Activated naive CD4-positive, alpha-beta T cell treated with anti-CD3 and anti-CD28 coated beads, Interleukin-2, amount 10 ng/mL, durations not matched to agents 7 days and 5 days (primary cell): ENCODE measurements around the gene NARS2.

Experiments used
- CTCF ChIA-PET: fragments of 350-600 bp; sonication (Branson Sonifier 250); formaldehyde crosslinking; loops from one replicate; lab custom pipeline; 2021; ENCODE audit warnings: antibody characterized with exemption; lab: Charles Lee
- DNase-seq: peaks from one replicate; pipeline ENCODE4 v3.0.0-alpha.2; 2020
- H3K27ac Mint-ChIP-seq: one replicate; pipeline ENCODE4 v1.8.0; 2021; ENCODE audit warnings: mild to moderate bottlenecking, moderate library complexity, mixed read lengths
- H3K27me3 Mint-ChIP-seq: one replicate; pipeline ENCODE4 v1.8.0; 2021; ENCODE audit warnings: mild to moderate bottlenecking, mixed read lengths
- H3K36me3 Mint-ChIP-seq: one replicate; pipeline ENCODE4 v1.8.0; 2021; ENCODE audit warnings: mixed read lengths
- H3K4me1 Mint-ChIP-seq: one replicate; pipeline ENCODE4 v1.8.0; 2021; ENCODE audit warnings: mixed read lengths
- H3K4me3 Mint-ChIP-seq: one replicate; pipeline ENCODE4 v1.8.0; 2021; ENCODE audit warnings: mild to moderate bottlenecking, moderate library complexity, mixed read lengths
- H3K9me3 Mint-ChIP-seq: one replicate; pipeline ENCODE4 v1.8.0; 2021; ENCODE audit warnings: mixed read lengths

The NARS2 gene

DNA sequence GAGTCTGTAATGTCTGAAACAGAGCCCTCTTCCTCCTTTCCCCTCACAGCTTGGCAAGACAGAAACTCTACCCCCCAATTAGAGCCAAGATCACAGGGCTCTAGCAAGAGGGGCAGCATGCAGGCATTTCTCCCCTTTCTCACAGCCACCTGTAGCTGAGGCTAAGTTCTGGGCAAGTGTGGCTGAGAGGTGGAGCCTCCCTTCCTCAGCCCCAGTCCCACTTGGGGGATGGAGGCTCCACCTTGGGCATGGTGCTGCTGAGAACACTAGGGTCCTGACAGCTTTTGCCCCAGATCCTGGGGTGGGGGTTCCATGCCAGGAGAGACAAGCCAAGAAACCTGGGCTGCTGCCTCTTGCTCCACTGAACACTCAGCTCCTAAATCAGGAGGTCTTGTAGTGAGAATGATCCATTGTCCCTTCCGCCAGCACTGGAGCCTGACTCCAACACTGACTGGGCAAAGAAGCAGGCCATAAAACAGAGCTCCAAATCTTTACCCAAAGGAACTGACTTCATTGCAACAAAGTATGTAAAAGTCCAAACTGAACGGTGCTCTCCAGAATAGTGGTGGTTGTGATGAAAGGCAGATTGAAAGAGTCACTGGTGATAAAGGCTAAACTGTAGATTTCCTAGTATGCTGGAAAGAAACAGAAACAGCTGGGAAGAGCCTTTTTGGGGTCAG lies 25.6 kb downstream of the NARS2 start:
- CTCF ChIA-PET: interaction anchor here (1.1 to 2.1 kb wide), 3 partner anchors 15 to 24 kb away, joined by 3 to 6 read pairs (median 4); no protein-coding TSS in a partner anchor
- no peaks in the 10 kb centered on the region for H3K27me3 Mint-ChIP-seq
- H3K4me1 Mint-ChIP-seq: peaks cover 3% of the 10 kb centered on the region
- no peaks in the 10 kb centered on the region for H3K9me3 Mint-ChIP-seq
- H3K36me3 Mint-ChIP-seq: peaks cover 23% of the 10 kb centered on the region
- no peak overlapping the region for H3K4me3 Mint-ChIP-seq
- no peak for DNase-seq
- H3K27ac Mint-ChIP-seq: no peak overlapping the region

DNA sequence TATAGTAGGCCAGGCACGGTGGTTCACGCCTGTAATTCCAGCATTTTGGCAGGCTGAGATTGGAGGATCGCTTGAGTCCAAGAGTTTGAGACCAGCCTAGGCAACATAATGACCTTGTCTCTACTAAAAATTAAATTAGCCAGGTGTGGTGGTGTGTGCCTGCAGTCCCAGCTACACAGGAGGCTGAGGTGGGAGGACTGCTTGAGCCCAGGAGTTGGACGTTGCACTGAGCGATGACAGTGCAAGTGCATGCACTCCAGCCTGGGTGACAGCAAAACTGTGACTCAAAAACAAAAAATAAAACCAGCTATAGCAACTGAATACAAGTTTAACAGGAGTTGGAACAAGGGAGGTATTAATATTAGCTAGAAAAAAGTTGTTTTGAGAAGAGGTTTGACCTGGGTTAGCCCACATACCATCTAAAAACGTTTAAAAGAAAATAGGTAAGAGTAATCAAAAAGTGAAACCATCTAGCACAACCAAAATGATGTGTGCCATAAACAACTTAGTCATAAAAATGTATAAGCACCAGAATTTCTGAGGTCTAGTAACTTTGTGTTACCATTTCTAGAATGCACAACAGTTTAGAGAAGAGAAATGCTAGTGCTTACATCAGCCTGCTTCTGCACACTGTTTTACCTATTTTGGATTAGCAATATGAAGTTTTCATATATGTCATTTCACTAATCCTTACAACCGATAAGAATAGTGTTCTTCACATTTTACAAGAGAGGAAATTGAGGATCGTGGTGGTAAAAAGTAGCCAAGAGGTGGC lies 26.5 kb downstream of the NARS2 start:
- CTCF ChIA-PET: interaction anchor here (1.1 kb wide), 1 partner anchor 17 kb away, joined by 4 read pairs; no protein-coding TSS in a partner anchor
- Mint-ChIP-seq H3K4me3 (no peak overlapping the region), H3K27me3 (no peaks in the 10 kb centered on the region), H3K36me3 (peaks cover 24% of the 10 kb centered on the region), H3K4me1 (peaks cover 3% of the 10 kb centered on the region), H3K9me3 (peaks cover 2% of the 10 kb centered on the region), H3K27ac (no peak overlapping the region)
- no peak for DNase-seq

DNA sequence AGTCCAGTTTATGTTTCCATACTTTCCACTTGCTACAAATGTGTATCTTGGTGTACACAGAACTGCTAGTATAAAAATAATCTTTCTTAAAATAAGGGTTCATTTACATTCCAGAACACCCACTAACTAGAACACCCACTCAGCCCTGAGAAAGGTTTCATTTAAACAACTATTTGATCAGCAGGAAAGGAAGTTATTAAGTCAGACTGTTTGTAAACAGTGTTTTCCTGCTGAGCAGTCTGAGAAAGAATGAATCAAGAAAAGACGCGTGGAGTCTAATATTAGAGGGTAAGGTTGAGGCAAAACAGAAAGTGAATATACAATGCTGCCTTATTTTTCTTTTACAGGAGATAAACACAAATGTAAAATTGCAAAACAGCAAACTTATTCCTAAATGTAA lies 32.7 kb downstream of the NARS2 start:
- H3K9me3 Mint-ChIP-seq: peaks cover 2% of the 10 kb centered on the region
- H3K4me3 Mint-ChIP-seq: no peak overlapping the region
- DNase-seq: no peak
- peaks cover 6% of the 10 kb centered on the region for H3K4me1 Mint-ChIP-seq
- no peaks in the 10 kb centered on the region for H3K27me3 Mint-ChIP-seq
- peaks cover 12% of the 10 kb centered on the region for H3K36me3 Mint-ChIP-seq
- CTCF ChIA-PET: interaction anchor here (1.2 kb wide), 1 partner anchor 124 kb away, joined by 4 read pairs; the partner anchor contains the start of gene GAB2
- no peak overlapping the region for H3K27ac Mint-ChIP-seq

DNA sequence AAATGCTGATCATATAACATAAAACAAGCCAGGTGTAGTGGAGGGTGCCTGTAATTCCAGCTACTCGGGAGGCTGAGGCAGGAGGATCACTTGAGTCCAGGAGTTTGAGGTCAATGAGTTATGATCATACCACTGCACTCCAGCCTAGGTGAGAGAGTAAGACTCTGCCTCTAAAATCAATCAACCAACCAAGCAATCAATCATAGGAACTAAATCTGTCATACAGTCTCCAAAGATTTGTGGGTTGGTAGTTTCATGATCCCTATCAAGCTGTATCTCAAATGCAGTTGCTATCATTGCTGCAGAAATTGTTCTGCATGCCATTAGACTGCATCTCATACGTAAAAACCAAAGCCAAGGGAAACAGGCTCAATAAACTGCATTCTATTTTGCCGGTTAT lies 33.1 kb downstream of the NARS2 start:
- Mint-ChIP-seq H3K4me3 (no peak overlapping the region), H3K4me1 (peaks cover 6% of the 10 kb centered on the region), H3K9me3 (peaks cover 2% of the 10 kb centered on the region), H3K27ac (no peak overlapping the region), H3K27me3 (no peaks in the 10 kb centered on the region), H3K36me3 (peaks cover 12% of the 10 kb centered on the region)
- CTCF ChIA-PET: interaction anchor here (1.2 kb wide), 1 partner anchor 124 kb away, joined by 4 read pairs; the partner anchor contains the start of gene GAB2
- no peak for DNase-seq

DNA sequence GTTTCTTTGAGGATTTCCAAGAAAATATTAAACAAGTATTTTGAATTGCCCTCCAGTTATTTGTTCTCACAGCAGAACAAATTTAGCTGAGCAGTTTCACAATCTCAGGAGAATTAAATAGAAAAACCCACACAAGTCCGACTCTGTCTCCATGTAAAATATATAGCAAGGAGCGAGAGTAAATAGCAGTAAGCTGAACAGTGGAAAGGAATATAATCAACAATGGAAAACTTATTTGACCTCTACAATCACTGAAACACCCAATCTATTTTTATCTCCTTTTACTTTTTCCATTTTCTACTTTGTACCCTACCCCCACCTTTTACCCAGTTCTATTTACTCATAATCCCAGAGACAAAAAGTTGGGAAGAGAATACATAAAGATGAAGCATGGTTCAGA lies 34.4 kb downstream of the NARS2 start:
- CTCF ChIA-PET: interaction anchor here (1.0 to 1.2 kb wide), 2 partner anchors 24 to 64 kb away, joined by 3 to 4 read pairs; no protein-coding TSS in a partner anchor
- peaks cover 6% of the 10 kb centered on the region for H3K4me1 Mint-ChIP-seq
- H3K27ac Mint-ChIP-seq: no peak overlapping the region
- DNase-seq: no peak
- peaks cover 6% of the 10 kb centered on the region for H3K36me3 Mint-ChIP-seq
- H3K9me3 Mint-ChIP-seq: peaks cover 2% of the 10 kb centered on the region
- no peaks in the 10 kb centered on the region for H3K27me3 Mint-ChIP-seq
- H3K4me3 Mint-ChIP-seq: no peak overlapping the region

DNA sequence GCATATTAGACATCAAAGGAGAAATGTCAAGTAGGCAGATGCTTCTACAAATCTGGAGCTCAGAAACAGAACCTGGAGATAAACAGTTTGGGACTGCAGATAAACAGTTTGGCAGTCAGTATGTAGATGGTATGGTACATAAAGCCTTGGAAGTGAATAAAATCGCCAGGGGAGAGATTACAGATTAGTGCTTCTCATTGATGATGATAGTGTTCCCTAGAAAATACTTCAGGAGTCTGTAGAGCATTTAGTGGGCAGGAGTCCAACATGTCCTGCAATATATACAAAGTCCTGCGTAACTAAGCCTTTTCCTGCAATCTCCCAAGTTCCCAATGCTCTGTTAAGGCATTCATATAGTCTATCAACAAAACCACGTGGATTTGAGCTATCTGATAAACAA lies 35.2 kb downstream of the NARS2 start:
- no peak overlapping the region for H3K27ac Mint-ChIP-seq
- CTCF ChIA-PET: interaction anchor here (0.6 to 1.2 kb wide), 3 partner anchors 25 to 436 kb away, joined by 3 to 4 read pairs (median 3); no protein-coding TSS in a partner anchor
- H3K27me3 Mint-ChIP-seq: no peaks in the 10 kb centered on the region
- DNase-seq: no peak
- peaks cover 6% of the 10 kb centered on the region for H3K4me1 Mint-ChIP-seq
- peaks cover 6% of the 10 kb centered on the region for H3K36me3 Mint-ChIP-seq
- H3K4me3 Mint-ChIP-seq: no peak overlapping the region
- peaks cover 2% of the 10 kb centered on the region for H3K9me3 Mint-ChIP-seq

DNA sequence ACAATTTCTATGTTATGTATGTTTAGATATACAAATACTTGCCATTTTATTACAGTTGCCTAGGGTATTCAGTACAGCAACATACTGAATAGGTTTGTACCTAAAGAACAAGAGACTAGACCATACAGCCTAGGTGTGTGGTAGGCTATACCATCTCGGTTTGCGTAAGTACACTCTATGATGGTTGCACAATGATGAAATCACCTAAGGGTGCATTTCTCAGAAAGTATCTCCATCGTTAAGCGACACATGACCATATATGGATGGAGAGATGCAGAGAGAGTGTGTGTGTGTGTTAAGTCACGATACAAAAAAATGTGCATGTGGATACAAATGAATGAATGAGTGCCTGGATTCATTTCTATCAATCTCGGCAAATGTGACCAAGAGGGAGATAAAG lies 37.7 kb downstream of the NARS2 start:
- Mint-ChIP-seq H3K36me3 (peaks cover 11% of the 10 kb centered on the region), H3K9me3 (no peaks in the 10 kb centered on the region), H3K27me3 (no peaks in the 10 kb centered on the region), H3K4me1 (peaks cover 1% of the 10 kb centered on the region), H3K27ac (no peak overlapping the region), H3K4me3 (no peak overlapping the region)
- no peak for DNase-seq
- CTCF ChIA-PET: no interaction called here

DNA sequence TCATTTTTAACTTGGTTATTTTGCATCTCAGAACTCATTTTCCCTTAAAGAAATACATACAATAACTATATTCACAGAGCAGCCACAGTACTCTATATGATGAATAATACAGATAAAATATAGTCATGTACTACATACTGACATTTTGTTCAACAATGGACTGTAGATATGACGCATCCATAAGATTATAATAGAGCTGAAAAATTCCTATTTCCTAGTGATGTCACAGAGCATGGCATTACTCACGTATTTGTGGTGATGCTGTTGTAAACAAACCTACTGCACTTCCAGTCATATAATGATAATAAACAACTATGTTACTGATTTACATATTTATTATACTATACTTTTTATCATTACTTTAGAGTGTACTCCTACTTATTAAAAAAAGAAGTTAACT lies 38.7 kb downstream of the NARS2 start:
- no peaks in the 10 kb centered on the region for H3K4me1 Mint-ChIP-seq
- no peaks in the 10 kb centered on the region for H3K9me3 Mint-ChIP-seq
- no peak for DNase-seq
- H3K4me3 Mint-ChIP-seq: no peak overlapping the region
- CTCF ChIA-PET: interaction anchor here (0.8 to 1.2 kb wide), 2 partner anchors 9 to 39 kb away, joined by 3 read pairs; partner anchors contain the start of gene NARS2
- no peaks in the 10 kb centered on the region for H3K27me3 Mint-ChIP-seq
- no peak overlapping the region for H3K27ac Mint-ChIP-seq
- H3K36me3 Mint-ChIP-seq: peaks cover 11% of the 10 kb centered on the region

DNA sequence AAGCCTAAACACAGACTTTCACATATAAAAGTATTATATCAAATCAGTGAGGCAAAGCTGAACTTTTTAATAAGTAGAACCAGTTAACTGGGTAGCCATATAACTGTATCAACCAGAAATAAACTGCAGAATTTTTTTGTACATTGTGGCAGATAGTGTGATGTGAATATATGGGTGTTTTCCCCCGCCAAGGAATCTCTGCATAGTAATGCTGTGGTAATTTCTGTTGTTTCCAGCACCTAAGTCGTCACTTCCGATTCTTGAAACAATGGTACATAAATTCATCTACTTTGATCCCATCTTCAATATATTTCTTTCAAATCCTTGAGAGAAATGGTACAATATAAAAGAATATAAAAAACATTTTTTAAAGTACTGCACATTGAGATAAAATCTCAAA lies 39.6 kb downstream of the NARS2 start:
- DNase-seq: no peak
- Mint-ChIP-seq H3K27me3 (no peaks in the 10 kb centered on the region), H3K36me3 (peaks cover 11% of the 10 kb centered on the region), H3K4me3 (no peak overlapping the region), H3K4me1 (no peaks in the 10 kb centered on the region), H3K9me3 (no peaks in the 10 kb centered on the region), H3K27ac (no peak overlapping the region)
- CTCF ChIA-PET: no interaction called here

DNA sequence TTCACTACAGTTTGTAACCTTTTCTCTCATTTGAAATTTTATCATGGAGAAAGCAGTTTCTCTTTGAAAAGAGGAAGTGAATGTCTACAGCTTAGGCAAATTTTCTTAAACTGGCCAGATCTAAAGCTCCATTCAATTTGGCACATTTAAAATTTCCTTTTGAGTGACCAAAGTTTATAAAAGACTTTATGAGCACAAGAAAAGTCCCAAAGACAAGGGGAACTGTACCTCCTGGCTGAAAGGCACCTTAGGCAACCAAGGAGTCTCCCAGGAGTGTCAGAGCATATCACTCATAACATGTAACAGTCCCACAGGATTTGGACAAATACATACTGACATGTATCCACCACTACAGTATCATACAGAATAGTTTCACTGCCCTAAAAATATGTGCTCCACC lies 41.3 kb downstream of the NARS2 start:
- H3K27ac Mint-ChIP-seq: no peak overlapping the region
- H3K4me3 Mint-ChIP-seq: no peak overlapping the region
- peaks cover 10% of the 10 kb centered on the region for H3K36me3 Mint-ChIP-seq
- no peaks in the 10 kb centered on the region for H3K9me3 Mint-ChIP-seq
- no peak for DNase-seq
- no peaks in the 10 kb centered on the region for H3K27me3 Mint-ChIP-seq
- CTCF ChIA-PET: no interaction called here
- no peaks in the 10 kb centered on the region for H3K4me1 Mint-ChIP-seq

DNA sequence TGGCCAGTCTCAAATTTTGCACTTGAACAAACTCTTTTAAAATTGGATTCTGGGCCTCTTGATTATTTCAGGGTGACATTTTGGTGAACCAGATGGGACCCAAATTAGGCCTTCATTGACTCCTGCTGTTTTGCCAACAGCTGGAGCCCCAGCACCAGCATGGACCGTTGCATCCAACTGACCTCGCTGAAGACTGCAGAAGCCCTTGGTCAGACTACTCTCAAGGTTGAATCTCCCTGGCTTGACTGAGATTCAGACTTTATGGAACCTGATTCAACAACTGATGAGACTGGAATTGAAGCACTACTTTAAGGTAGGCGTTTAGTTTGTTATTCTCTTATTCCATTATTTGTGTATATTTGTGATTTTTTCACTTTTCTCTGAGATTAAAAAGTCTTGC lies 41.7 kb downstream of the NARS2 start:
- no peaks in the 10 kb centered on the region for H3K27me3 Mint-ChIP-seq
- CTCF ChIA-PET: interaction anchor here (0.6 kb wide), 1 partner anchor 8 kb away, joined by 3 read pairs; no protein-coding TSS in a partner anchor
- no peaks in the 10 kb centered on the region for H3K9me3 Mint-ChIP-seq
- no peak overlapping the region for H3K4me3 Mint-ChIP-seq
- H3K36me3 Mint-ChIP-seq: peaks cover 7% of the 10 kb centered on the region
- H3K4me1 Mint-ChIP-seq: no peaks in the 10 kb centered on the region
- no peak for DNase-seq
- no peak overlapping the region for H3K27ac Mint-ChIP-seq

DNA sequence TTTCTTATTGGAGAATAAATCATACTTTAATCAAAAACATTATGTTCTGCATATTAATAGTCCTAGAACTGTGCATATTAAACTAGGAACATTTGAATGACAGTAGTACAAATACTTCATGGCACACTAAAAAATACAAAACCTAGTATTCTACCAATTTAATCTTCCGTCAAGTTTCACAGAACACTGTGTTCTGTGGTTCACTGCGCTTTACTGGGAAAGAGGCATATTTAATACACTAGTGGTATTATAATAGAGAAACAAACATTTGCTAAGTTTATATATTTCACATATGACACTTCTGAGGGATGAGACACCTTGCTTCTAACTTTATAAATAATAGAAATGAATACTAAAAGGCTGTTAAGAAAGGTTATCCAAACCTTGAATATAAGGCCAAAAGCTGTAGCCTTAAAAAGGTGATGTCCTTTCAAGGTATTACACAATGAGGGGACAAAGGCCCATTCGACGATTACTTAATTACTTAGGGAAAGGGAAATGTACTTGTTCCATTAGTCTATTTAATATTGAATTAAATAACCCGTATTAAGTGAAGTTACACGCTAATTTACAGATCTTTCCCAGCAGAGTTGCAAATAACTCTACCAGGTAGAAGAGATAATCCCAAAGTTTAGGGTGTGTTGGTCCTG lies 48.0 kb downstream of the NARS2 start:
- Mint-ChIP-seq H3K36me3 (peaks cover 11% of the 10 kb centered on the region), H3K4me3 (no peak overlapping the region), H3K9me3 (no peaks in the 10 kb centered on the region), H3K27ac (no peak overlapping the region), H3K4me1 (no peaks in the 10 kb centered on the region), H3K27me3 (no peaks in the 10 kb centered on the region)
- no peak for DNase-seq
- CTCF ChIA-PET: interaction anchor here (1.0 kb wide), 1 partner anchor 9 kb away, joined by 3 read pairs; no protein-coding TSS in a partner anchor

DNA sequence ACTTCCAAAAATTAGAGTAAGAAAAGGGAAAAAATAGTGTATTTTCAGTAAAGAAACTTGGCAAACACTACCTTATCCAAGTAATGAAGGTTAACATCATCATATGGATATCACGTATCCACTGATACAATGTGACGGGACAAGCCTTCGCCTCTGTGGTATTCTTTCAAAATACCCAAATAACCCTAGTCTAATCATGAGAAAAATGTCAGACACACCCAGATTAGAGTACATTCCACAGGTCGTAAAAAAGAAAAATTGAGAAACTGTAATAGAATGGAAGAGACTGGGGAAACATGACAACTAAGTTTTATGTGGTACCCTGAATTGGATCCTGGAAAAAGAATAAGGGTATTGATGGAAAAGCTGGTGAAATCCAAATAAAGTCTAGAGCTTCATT lies 48.9 kb downstream of the NARS2 start:
- Mint-ChIP-seq H3K4me1 (no peaks in the 10 kb centered on the region), H3K9me3 (no peaks in the 10 kb centered on the region), H3K4me3 (no peak overlapping the region), H3K27me3 (no peaks in the 10 kb centered on the region), H3K36me3 (peaks cover 11% of the 10 kb centered on the region), H3K27ac (no peak overlapping the region)
- DNase-seq: no peak
- CTCF ChIA-PET: interaction anchor here (1.2 kb wide), 1 partner anchor 24 kb away, joined by 3 read pairs; no protein-coding TSS in a partner anchor

DNA sequence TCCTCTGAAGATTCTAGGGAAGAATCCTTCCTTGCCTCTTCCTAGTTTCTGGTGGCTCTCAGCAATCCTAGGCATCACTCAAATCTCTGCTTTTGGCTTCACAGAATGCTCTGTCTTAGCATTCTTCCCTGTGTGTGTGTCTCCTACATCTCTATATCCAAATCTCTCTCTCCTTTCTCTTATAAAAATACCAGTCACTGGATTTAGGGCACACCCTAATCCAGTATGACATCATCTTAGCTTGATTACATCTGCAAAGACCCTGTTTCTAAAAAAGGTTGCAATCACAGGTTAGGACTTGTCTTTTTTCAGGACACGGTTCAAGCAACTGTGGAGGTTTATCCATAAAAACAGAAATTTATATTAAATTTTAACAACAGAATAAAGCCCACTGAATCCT lies 54.4 kb downstream of the NARS2 start:
- no peak overlapping the region for H3K4me3 Mint-ChIP-seq
- no peak for DNase-seq
- no peaks in the 10 kb centered on the region for H3K4me1 Mint-ChIP-seq
- H3K36me3 Mint-ChIP-seq: peaks cover 4% of the 10 kb centered on the region
- CTCF ChIA-PET: no interaction called here
- no peak overlapping the region for H3K27ac Mint-ChIP-seq
- H3K9me3 Mint-ChIP-seq: no peaks in the 10 kb centered on the region
- no peaks in the 10 kb centered on the region for H3K27me3 Mint-ChIP-seq
